ENCODE data around the gene SNRNP25. TPM values are rescaled to one million over a fixed set of nuclear protein-coding genes. Genes with fewer than 3 reads are reported as not detected.
A peak's percentile ranks its signal among the peaks of the same experiment; 100 is the strongest.

The SNRNP25 gene
- total and polyA plus RNA-seq, 2 donors from 2014 or later, result 14.7 to 60.3 TPM

- FAIRE-seq, result no peak
- peaks cover 2 to 15% (median 7%) of the 10 kb centered on the region in 3 donors for H3K36me3 ChIP-seq (ENCODE audit: control insufficient read depth in 2 of 3, insufficient read depth in 3 of 3, low read length in 3 of 3)
Measured at GRCh38 chr16:94918-95265, 41.3 kb downstream of the SNRNP25 start.

GRCh38 chr16:96935-97381 lies 43.3 kb downstream of the SNRNP25 start:
- Histone ChIP-seq H3K36me3 (ENCODE audit: control insufficient read depth in 2 of 3, insufficient read depth in 3 of 3, low read length in 3 of 3) (peaks cover 2 to 9% (median 7%) of the 10 kb centered on the region in 3 donors), H3K27me3 (ENCODE audit: control insufficient read depth, insufficient read depth, low read length) (no peaks in the 10 kb centered on the region), H3K9me3 (ENCODE audit: control insufficient read depth in 2 of 3, insufficient read depth in 1 of 3, low read length in 3 of 3) (no peaks in the 10 kb centered on the region), H3K9ac (ENCODE audit: low read length in 3 of 3) (no peak overlapping the region), H3K4me1 (ENCODE audit: control insufficient read depth in 2 of 3, insufficient read depth in 2 of 3, low read depth in 1 of 3, low read length in 3 of 3) (peaks cover 0 to 8% (median 5%) of the 10 kb centered on the region in 3 donors), H3K4me3 (ENCODE audit: low read length in 3 of 3) (no peak overlapping the region), H3K27ac (ENCODE audit: low read depth in 2 of 2, low read length in 2 of 2) (no peak overlapping the region)
- intact Hi-C loops (cut with DNase I), result no loop called here
- peak; percentile 99 for TF ChIP-seq CTCF (IDR thresholded peaks at IDR 0.05; ENCODE audit: borderline replicate concordance, extremely low read depth, insufficient read depth)
- DNase-seq, result peak; percentile 83 to 94 (median 89)
- no peak for FAIRE-seq

More at GRCh38 chr16:94918-95265, 41.3 kb downstream of the SNRNP25 start:
- Histone ChIP-seq H3K4me1 (ENCODE audit: control insufficient read depth in 2 of 3, insufficient read depth in 2 of 3, low read depth in 1 of 3, low read length in 3 of 3) (peaks cover 0 to 2% (median 0%) of the 10 kb centered on the region in 3 donors), H3K9ac (ENCODE audit: low read length in 3 of 3) (no peak overlapping the region), H3K4me3 (ENCODE audit: low read length in 3 of 3) (no peak overlapping the region), H3K9me3 (ENCODE audit: control insufficient read depth in 2 of 3, insufficient read depth in 1 of 3, low read length in 3 of 3) (no peaks in the 10 kb centered on the region), H3K27ac (ENCODE audit: low read depth in 2 of 2, low read length in 2 of 2) (no peak overlapping the region), H3K27me3 (ENCODE audit: control insufficient read depth, insufficient read depth, low read length) (no peaks in the 10 kb centered on the region)
- intact Hi-C loops (cut with DNase I), result no loop called here
- TF ChIP-seq CTCF (IDR thresholded peaks at IDR 0.05; ENCODE audit: borderline replicate concordance, extremely low read depth, insufficient read depth), result no peak
- no peak for DNase-seq

- Histone ChIP-seq H3K9ac (ENCODE audit: low read length in 3 of 3) (no peak overlapping the region), H3K27ac (ENCODE audit: low read depth in 2 of 2, low read length in 2 of 2) (no peak overlapping the region), H3K27me3 (ENCODE audit: control insufficient read depth, insufficient read depth, low read length) (no peaks in the 10 kb centered on the region), H3K36me3 (ENCODE audit: control insufficient read depth in 2 of 3, insufficient read depth in 3 of 3, low read length in 3 of 3) (peaks cover 2 to 9% (median 7%) of the 10 kb centered on the region in 3 donors), H3K9me3 (ENCODE audit: control insufficient read depth in 2 of 3, insufficient read depth in 1 of 3, low read length in 3 of 3) (no peaks in the 10 kb centered on the region), H3K4me3 (ENCODE audit: low read length in 3 of 3) (no peak overlapping the region), H3K4me1 (ENCODE audit: control insufficient read depth in 2 of 3, insufficient read depth in 2 of 3, low read depth in 1 of 3, low read length in 3 of 3) (peaks cover 0 to 17% (median 9%) of the 10 kb centered on the region in 3 donors)
- no peak for TF ChIP-seq CTCF (IDR thresholded peaks at IDR 0.05; ENCODE audit: borderline replicate concordance, extremely low read depth, insufficient read depth)
- intact Hi-C loops (cut with DNase I), result no loop called here
- DNase-seq, result no peak
- no peak for FAIRE-seq
Measured at GRCh38 chr16:97822-98221, 44.2 kb downstream of the SNRNP25 start.

GRCh38 chr16:100989-101388 lies 47.4 kb downstream of the SNRNP25 start:
- Histone ChIP-seq H3K4me1 (ENCODE audit: control insufficient read depth in 2 of 3, insufficient read depth in 2 of 3, low read depth in 1 of 3, low read length in 3 of 3) (peaks cover 0 to 18% (median 9%) of the 10 kb centered on the region in 3 donors), H3K4me3 (ENCODE audit: low read length in 3 of 3) (no peak overlapping the region), H3K27ac (ENCODE audit: low read depth in 2 of 2, low read length in 2 of 2) (peak overlapping the region in 1 of 2 donors; percentile 51), H3K27me3 (ENCODE audit: control insufficient read depth, insufficient read depth, low read length) (no peaks in the 10 kb centered on the region), H3K9me3 (ENCODE audit: control insufficient read depth in 2 of 3, insufficient read depth in 1 of 3, low read length in 3 of 3) (no peaks in the 10 kb centered on the region), H3K9ac (ENCODE audit: low read length in 3 of 3) (peak overlapping the region in 1 of 3 donors; percentile 51), H3K36me3 (ENCODE audit: control insufficient read depth in 2 of 3, insufficient read depth in 3 of 3, low read length in 3 of 3) (peaks cover 2 to 4% (median 3%) of the 10 kb centered on the region in 3 donors)
- no peak for TF ChIP-seq CTCF (IDR thresholded peaks at IDR 0.05; ENCODE audit: borderline replicate concordance, extremely low read depth, insufficient read depth)
- FAIRE-seq (no peak), DNase-seq (no peak)
- intact Hi-C loops (cut with DNase I), result no loop called here
